ENCODE results near the gene AKAP7.

AKAP7 gene

GRCh38 chr6:131305037-131305850, 170.0 kb downstream of the AKAP7 start:
- Histone ChIP-seq H3K36me3 (ENCODE audit: control insufficient read depth in 2 of 2, insufficient read depth in 1 of 2, low read length in 2 of 2) (no peaks in the 10 kb centered on the region), H3K4me1 (ENCODE audit: control insufficient read depth, insufficient read depth, low read length) (no peaks in the 10 kb centered on the region), H3K9me3 (ENCODE audit: control insufficient read depth, insufficient read depth, low read depth, low read length) (no peaks in the 10 kb centered on the region), H3K4me3 (ENCODE audit: low read depth, low read length) (no peak overlapping the region), H3K27ac (ENCODE audit: extremely low read depth, low read depth, low read length) (no peak overlapping the region)
- ChIA-PET POLR2A (no interaction called here), CTCF (interaction anchor here (0.7 kb wide), 1 partner anchor 41 kb away, joined by 3 read pairs; no protein-coding TSS in a partner anchor)
- TF ChIP-seq ZEB2 (tag by site-specific recombination; IDR thresholded peaks at IDR 0.05) (no peak), KLF8 (tag by site-specific recombination; IDR thresholded peaks at IDR 0.05) (no peak), TRIM28 (IDR thresholded peaks at IDR 0.05; ENCODE audit: borderline replicate concordance, low read length) (no peak), ZNF169 (tag by site-specific recombination; IDR thresholded peaks at IDR 0.05) (no peak), ZNF416 (tag by site-specific recombination; IDR thresholded peaks at IDR 0.05) (no peak), ZBTB20 (tag by site-specific recombination; IDR thresholded peaks at IDR 0.05) (no peak), SP7 (tag by site-specific recombination; IDR thresholded peaks at IDR 0.05) (no peak), ZNF701 (tag by site-specific recombination; IDR thresholded peaks at IDR 0.05) (no peak), ZNF600 (tag by site-specific recombination; IDR thresholded peaks at IDR 0.05) (no peak), ZNF354C (tag by site-specific recombination; IDR thresholded peaks at IDR 0.05; ENCODE audit: borderline replicate concordance, low read depth) (no peak)
- TF ChIP-seq, protein P1, sequence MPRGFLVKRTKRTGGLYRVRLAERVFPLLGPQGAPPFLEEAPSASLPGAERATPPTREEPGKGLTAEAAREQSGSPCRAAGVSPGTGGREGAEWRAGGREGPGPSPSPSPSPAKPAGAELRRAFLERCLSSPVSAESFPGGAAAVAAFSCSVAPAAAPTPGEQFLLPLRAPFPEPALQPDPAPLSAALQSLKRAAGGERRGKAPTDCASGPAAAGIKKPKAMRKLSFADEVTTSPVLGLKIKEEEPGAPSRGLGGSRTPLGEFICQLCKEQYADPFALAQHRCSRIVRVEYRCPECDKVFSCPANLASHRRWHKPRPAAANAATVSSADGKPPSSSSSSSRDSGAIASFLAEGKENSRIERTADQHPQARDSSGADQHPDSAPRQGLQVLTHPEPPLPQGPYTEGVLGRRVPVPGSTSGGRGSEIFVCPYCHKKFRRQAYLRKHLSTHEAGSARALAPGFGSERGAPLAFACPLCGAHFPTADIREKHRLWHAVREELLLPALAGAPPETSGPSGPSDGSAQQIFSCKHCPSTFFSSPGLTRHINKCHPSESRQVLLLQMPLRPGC (tag by site-specific recombination; IDR thresholded peaks at IDR 0.05): no peak

DNA sequence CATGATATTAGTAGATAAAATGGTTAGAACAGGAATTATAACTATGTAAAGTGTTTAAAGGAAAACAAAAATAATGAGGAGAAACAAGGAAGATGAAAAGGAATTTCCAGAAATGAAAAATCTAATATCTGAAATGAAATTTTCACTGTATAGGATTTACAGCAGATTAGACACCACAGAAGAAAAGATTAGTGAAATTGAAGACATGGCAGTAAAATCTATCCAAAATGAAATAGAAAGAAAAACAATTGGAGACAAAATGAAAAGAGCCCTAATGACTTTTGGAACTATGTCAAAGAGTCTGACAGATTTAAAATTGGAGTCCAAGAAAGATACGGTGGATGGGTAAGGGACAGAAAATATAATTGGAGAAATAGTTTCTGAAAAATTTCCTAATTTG, 174.2 kb downstream of the AKAP7 start:
- no peak overlapping the region for H3K4me3 ChIP-seq (ENCODE audit: low read depth, low read length)
- no peaks in the 10 kb centered on the region for H3K4me1 ChIP-seq (ENCODE audit: control insufficient read depth, insufficient read depth, low read length)
- no peak overlapping the region for H3K27ac ChIP-seq (ENCODE audit: extremely low read depth, low read depth, low read length)
- ChIA-PET POLR2A (no interaction called here), CTCF (interaction anchor here (0.5 to 0.6 kb wide), 2 partner anchors 117 to 645 kb away, joined by 3 read pairs; no protein-coding TSS in a partner anchor)
- no peaks in the 10 kb centered on the region for H3K9me3 ChIP-seq (ENCODE audit: control insufficient read depth, insufficient read depth, low read depth, low read length)
- H3K36me3 ChIP-seq (ENCODE audit: control insufficient read depth in 2 of 2, insufficient read depth in 1 of 2, low read length in 2 of 2): no peaks in the 10 kb centered on the region
- TF ChIP-seq SP7 (tag by site-specific recombination; IDR thresholded peaks at IDR 0.05): no peak
- TF ChIP-seq SETDB1 (IDR thresholded peaks at IDR 0.05; ENCODE audit: insufficient read length, low read length): peak; percentile 41

DNA sequence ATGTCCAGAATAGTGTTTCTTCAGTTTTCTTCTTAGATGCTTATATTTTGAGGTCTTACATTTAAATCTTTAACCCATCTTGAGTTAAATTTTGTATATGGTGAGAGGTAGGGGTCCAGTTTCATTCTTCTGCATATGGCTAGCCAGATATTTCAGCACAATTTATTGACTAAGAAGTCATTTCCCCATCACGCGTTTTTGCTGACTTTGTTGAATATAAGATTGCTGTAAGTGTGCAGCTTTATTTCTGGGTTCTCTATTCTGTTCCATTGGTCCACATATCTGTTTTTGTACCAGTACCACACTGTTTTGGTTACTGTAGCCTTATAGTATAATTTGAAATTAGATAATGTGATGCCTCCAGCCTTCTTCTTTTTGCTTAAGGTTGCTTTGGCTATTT, 179.6 kb downstream of the AKAP7 start:
- Histone ChIP-seq H3K9me3 (ENCODE audit: control insufficient read depth, insufficient read depth, low read depth, low read length) (no peaks in the 10 kb centered on the region), H3K36me3 (ENCODE audit: control insufficient read depth in 2 of 2, insufficient read depth in 1 of 2, low read length in 2 of 2) (no peaks in the 10 kb centered on the region), H3K4me1 (ENCODE audit: control insufficient read depth, insufficient read depth, low read length) (no peaks in the 10 kb centered on the region), H3K27ac (ENCODE audit: extremely low read depth, low read depth, low read length) (no peak overlapping the region), H3K4me3 (ENCODE audit: low read depth, low read length) (no peak overlapping the region)
- TF ChIP-seq, protein P2, sequence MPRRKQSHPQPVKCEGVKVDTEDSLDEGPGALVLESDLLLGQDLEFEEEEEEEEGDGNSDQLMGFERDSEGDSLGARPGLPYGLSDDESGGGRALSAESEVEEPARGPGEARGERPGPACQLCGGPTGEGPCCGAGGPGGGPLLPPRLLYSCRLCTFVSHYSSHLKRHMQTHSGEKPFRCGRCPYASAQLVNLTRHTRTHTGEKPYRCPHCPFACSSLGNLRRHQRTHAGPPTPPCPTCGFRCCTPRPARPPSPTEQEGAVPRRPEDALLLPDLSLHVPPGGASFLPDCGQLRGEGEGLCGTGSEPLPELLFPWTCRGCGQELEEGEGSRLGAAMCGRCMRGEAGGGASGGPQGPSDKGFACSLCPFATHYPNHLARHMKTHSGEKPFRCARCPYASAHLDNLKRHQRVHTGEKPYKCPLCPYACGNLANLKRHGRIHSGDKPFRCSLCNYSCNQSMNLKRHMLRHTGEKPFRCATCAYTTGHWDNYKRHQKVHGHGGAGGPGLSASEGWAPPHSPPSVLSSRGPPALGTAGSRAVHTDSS (tag by site-specific recombination; IDR thresholded peaks at IDR 0.05): no peak
- TF ChIP-seq ZNF555 (tag by site-specific recombination; conservative IDR thresholded peaks at IDR 0.05): no peak
- TF ChIP-seq OSR2 (tag by site-specific recombination; IDR thresholded peaks at IDR 0.05): no peak
- no peak for TF ChIP-seq KLF16 (tag by site-specific recombination; IDR thresholded peaks at IDR 0.05)
- TF ChIP-seq, protein P3, sequence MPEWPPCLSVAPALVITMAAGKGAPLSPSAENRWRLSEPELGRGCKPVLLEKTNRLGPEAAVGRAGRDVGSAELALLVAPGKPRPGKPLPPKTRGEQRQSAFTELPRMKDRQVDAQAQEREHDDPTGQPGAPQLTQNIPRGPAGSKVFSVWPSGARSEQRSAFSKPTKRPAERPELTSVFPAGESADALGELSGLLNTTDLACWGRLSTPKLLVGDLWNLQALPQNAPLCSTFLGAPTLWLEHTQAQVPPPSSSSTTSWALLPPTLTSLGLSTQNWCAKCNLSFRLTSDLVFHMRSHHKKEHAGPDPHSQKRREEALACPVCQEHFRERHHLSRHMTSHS (tag by site-specific recombination; IDR thresholded peaks at IDR 0.05): no peak
- TF ChIP-seq RBAK (tag by site-specific recombination; IDR thresholded peaks at IDR 0.05): no peak
- ChIA-PET CTCF (no interaction called here), POLR2A (no interaction called here)
